Skin epidermis (tissue), 12 donors: ENCODE data around the gene KCNIP3.

Experiments
- H3K27ac ChIP-seq, 21 experiments: fragments of 200-600 bp; sonication (generic) in 11 of 21; one replicate each; pipeline ENCODE4 v1.5.0; 2020; ENCODE audit warnings: mild to moderate bottlenecking in 3 of 21, inconsistent platforms in 2 of 21, moderate library complexity in 2 of 21
- H3K4me3 ChIP-seq, 7 experiments: fragments of 200-600 bp; sonication (generic) in 2 of 7; one replicate each; pipeline ENCODE4 v1.5.0; 2020; ENCODE audit warnings: inconsistent platforms in 2 of 7, mild to moderate bottlenecking in 2 of 7, moderate library complexity in 1 of 7

Gene KCNIP3

DNA sequence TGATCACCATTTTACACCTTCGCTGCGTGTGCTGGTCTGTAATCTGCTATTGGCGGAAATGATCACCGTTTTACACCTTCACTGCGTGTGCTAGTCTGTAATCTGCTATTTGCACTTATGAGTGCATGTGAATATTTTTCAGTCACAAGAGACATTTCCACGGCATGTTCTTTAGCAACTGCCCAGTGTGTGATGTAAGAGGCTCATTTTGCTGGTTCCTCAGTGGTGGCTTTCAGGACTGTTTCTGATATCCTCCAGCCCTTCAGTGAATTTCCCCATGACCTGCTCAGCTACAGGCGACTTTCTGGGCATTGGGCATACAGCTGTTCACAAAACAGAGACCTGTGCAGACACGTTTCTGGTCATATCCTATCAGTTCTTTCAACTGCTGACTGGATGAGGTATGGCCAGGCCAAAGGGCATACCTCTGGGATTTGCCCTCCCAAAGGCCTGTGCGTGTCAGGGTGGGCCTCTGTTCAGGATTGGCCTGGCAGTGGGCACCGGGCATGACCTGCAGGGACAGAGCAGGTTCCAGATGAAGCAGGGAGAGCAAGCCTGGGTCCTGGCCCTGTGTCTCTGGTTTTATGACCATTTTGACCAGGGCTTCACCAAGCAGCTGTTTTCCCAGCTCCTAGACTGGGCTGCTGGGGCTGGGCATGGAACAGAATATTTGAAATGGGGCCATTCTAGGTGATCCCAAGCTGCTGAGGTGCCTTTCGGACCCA is 23.4 kb upstream of the KCNIP3 start:
- Histone ChIP-seq H3K27ac (peak overlapping the region in 15 of 21 experiments; percentile 1 to 90 (median 80)), H3K4me3 (no peak overlapping the region)

- H3K4me3 ChIP-seq: peak within 1 kb of the TSS; percentile 23 to 52 (median 36)
- H3K27ac ChIP-seq: peak within 1 kb of the TSS; percentile 56 to 90 (median 81)
Measured at GRCh38 chr2:95274291-95275150, 22.6 kb upstream of the KCNIP3 start, which contains the start of gene PROM2. Gene PROM2 (plus strand): TSS chr2:95274449. CDS start chr2:95274586, 137 bp downstream.

- Histone ChIP-seq H3K4me3 (peak overlapping the region; percentile 23 to 52 (median 36)), H3K27ac (peak overlapping the region; percentile 56 to 90 (median 81))
Measured at GRCh38 chr2:95275151-95275515, 22.0 kb upstream of the KCNIP3 start.

- H3K27ac ChIP-seq: peak overlapping the region; percentile 56 to 90 (median 81)
- H3K4me3 ChIP-seq: peak overlapping the region; percentile 23 to 52 (median 36)
Measured at GRCh38 chr2:95275601-95276243, 21.4 kb upstream of the KCNIP3 start.

DNA sequence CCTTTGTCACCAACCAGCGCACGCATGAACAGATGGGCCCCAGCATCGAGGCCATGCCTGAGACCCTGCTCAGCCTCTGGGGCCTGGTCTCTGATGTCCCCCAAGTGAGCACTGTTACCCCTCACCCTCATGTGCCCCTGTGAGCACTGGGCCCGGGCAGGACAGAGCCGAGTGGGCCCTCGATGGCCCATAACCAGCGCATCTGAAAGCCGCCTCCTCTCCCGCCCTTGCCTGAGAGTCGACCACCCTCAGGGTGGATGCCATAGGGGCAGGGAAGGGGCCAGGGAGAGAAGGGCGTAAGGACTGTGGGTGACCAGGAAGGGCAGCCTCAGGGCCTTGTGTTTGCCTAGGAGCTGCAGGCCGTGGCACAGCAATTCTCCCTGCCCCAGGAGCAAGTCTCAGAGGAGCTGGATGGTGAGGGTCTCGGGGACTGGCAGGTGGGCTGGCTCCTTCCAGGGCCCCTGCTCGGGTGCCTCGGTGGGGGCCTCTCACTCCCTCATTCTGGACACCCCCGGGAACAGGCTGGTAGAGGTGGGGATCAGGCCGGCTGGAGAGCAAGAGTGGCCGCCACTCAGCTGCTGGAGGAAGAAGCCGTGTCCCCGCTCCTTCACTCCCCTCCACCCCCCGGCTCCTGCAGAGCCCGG is 20.8 kb upstream of the KCNIP3 start:
- H3K4me3 ChIP-seq: peak overlapping the region in 6 of 7 experiments; percentile 26 to 52 (median 38)
- peak overlapping the region in 14 of 21 experiments; percentile 34 to 89 (median 83) for H3K27ac ChIP-seq

DNA sequence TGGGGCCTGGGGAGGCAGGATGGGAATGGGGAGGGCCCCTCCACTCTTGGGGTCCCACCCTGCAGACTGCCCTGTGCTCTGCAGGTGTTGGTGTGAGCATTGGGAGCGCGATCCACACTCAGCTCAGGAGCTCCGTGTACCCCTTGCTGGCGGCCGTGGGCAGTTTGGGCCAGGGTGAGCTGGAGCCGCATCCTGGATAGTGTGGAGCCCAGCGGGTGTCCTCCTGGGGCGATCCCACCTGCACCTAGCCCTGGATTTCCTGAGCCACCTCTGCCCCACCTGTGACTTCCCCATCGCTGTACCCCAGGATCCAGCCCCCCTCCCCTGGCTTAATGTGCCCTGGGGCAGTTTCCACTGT is 20.3 kb upstream of the KCNIP3 start:
- Histone ChIP-seq H3K4me3 (peak overlapping the region in 1 of 7 experiments; percentile 52), H3K27ac (peak overlapping the region in 9 of 21 experiments; percentile 3 to 88 (median 73))

DNA sequence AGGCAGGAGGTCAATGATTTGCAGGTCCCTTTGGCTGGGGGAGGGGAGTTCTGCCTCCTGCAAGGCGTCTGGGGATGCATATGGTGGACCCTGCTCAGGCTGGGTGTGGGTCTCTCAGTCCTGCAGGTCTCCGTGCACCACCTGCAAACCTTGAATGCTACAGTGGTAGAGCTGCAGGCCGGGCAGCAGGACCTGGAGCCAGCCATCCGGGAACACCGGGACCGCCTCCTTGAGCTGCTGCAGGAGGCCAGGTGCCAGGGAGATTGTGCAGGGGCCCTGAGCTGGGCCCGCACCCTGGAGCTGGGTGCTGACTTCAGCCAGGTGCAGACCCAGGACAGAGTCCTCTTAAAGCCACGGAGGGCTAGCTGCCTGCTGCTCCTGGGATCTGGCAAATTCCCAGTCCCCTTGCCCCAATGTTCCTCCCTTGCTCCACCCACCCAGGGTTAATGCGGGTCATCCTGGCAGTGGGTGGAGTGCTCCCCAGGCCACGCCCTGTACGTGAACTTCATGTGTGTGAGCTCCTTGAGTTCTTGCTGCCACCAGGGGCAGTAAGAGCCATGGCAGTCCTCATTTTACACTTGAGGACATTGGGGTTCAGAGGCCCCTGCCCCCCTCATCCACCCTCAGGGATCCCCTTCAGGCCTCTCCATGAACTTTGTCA is 19.8 kb upstream of the KCNIP3 start:
- peak overlapping the region in 16 of 21 experiments; percentile 31 to 85 (median 60) for H3K27ac ChIP-seq
- no peak overlapping the region for H3K4me3 ChIP-seq

- Histone ChIP-seq H3K4me3 (no peak overlapping the region), H3K27ac (peak overlapping the region in 15 of 21 experiments; percentile 33 to 79 (median 59))
Measured at GRCh38 chr2:95278051-95278471, 19.1 kb upstream of the KCNIP3 start.

- Histone ChIP-seq H3K27ac (peak overlapping the region in 2 of 21 experiments; percentile 34 to 57), H3K4me3 (no peak overlapping the region)
Measured at GRCh38 chr2:95278637-95279225, 18.4 kb upstream of the KCNIP3 start.

DNA sequence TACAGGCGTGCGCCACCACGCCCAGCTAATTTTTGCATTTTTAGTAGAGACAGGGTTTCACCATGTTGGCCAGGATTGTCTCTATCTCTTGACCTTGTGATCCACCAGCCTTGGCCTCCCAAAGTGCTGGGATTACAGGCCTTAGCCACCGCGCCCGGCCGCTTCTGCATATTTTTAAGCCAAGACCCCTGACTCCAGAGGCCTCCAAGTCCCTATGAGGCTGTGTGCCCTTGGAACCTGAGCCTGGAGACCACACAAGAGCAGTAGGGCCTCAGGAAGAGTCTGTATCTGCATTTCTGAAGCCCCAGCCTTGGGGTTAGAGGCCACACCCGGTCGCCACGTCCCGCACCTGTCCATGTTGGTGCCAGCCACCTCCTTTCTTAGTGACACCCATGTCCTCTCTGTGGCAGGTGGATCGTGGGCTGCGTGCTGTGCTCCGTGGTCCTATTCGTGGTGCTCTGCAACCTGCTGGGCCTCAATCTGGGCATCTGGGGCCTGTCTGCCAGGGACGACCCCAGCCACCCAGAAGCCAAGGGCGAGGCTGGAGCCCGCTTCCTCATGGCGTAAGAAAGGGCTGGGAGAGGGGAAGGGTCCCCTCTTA is 17.6 kb upstream of the KCNIP3 start:
- Histone ChIP-seq H3K27ac (no peak overlapping the region), H3K4me3 (no peak overlapping the region)

DNA sequence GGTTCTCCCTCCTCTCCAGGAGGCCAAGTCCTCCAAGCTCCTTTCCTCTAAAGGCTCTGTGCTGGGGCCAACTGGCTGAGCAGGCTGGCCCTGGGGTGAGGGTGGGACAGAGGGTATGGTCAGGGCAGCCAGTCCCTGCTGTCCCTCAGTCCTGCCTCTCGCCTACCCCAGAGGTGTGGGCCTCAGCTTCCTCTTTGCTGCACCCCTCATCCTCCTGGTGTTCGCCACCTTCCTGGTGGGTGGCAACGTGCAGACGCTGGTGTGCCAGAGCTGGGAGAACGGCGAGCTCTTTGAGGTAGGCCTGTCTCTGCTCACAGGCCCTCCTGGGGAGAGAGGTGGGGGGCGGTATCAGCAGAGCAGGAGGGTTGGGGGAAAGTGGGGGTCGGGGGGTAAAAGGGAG is 16.1 kb upstream of the KCNIP3 start:
- no peak overlapping the region for H3K27ac ChIP-seq
- no peak overlapping the region for H3K4me3 ChIP-seq

GRCh38 chr2:95281786-95282185 is 15.4 kb upstream of the KCNIP3 start:
- Histone ChIP-seq H3K27ac (no peak overlapping the region), H3K4me3 (no peak overlapping the region)

DNA sequence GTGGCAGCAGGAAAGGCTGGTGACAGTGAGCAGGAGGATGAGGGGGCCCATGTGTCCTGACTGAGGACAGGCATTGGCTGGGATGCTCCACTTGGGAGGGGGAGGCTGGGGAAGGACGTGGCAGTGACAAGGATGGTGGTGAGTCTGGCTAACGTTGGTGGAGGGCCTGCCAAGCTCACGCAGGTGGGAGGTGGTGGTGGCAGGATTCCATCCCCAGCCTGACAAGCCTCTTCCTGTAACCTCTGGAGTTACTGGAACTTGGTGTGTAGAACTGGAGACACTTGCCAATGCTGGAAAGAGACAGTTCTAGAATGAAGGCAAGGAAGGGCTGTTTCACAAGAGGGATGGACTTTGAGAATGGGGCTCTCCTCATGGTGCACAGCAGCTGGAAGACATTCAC is 14.7 kb upstream of the KCNIP3 start:
- H3K27ac ChIP-seq: no peak overlapping the region

GRCh38 chr2:95283562-95283961 is 13.6 kb upstream of the KCNIP3 start:
- Histone ChIP-seq H3K4me3 (no peak overlapping the region), H3K27ac (no peak overlapping the region)

More for the DNA sequence above, 14.7 kb upstream of the KCNIP3 start:
- no peak overlapping the region for H3K4me3 ChIP-seq

GRCh38 chr2:95284886-95285541 is 12.1 kb upstream of the KCNIP3 start:
- no peak overlapping the region for H3K27ac ChIP-seq
- no peak overlapping the region for H3K4me3 ChIP-seq

DNA sequence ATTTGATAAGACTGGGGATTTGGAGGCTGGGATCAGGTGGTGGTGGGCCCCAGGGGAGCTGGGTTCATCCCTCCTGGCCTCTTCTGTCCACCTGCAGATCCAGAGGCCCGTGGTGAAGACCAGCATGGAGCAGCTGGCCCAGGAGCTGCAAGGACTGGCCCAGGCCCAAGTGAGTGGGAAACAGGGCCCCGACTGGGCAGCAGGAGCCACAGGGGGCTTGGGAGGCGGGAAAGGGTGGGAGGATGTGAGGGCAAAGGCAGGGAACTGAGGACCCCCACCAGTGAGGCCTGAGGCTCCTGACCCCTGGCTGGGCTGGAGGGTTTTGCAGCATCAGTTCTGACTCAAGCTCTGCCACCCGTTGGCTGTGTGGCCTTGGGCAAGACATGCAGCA is 11.6 kb upstream of the KCNIP3 start:
- Histone ChIP-seq H3K4me3 (no peak overlapping the region), H3K27ac (no peak overlapping the region)

- H3K27ac ChIP-seq: no peak overlapping the region
- no peak overlapping the region for H3K4me3 ChIP-seq
Measured at GRCh38 chr2:95287336-95287735, 9.8 kb upstream of the KCNIP3 start.

DNA sequence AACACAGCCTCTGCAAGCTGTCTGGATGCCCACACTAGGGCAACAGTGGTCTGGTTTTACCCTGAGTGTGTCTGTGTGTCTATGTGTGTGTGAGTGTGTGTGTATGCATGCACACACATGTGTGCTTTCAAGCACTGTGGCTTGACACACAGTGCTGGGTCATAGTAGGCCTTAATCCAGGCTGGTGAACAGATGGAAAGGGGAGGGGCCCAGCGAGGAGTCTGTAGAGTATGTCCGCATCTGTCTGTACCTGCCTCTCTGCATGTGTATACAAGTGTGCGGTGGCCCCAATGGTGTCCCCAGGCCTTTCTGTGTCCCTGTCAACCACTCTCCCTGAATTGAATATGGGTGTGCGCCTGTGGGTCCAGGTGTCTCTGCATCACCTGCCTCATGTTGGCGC is 9.3 kb upstream of the KCNIP3 start:
- H3K4me3 ChIP-seq: no peak overlapping the region
- no peak overlapping the region for H3K27ac ChIP-seq
